OCI-LY7 (cell line): Measurements from ENCODE around the gene GNL2. TPM values are rescaled to one million over a fixed set of nuclear protein-coding genes. Genes with fewer than 3 reads are reported as not detected.

ENCODE experiments used
- BruUV-seq: library from RNA; stranded (reverse); fragments of 400-500 nt; replicated peaks from 2 replicates; lab custom pipeline; 2021; lab: Mats Ljungman, UMichigan
- CTCF ChIA-PET: fragments of 300-600 bp; sonication (Branson Sonifier 250); formaldehyde crosslinking; loops from one replicate; lab custom pipeline; 2022; ENCODE audit warnings: antibody characterized with exemption; ENCODE audit not compliant: unreplicated experiment; lab: Charles Lee
- POLR2A ChIA-PET: fragments of 300-600 bp; sonication (Branson Sonifier 250); formaldehyde crosslinking; loops from one replicate; lab custom pipeline; 2022; ENCODE audit warnings: antibody characterized with exemption; lab: Charles Lee
- DNase-seq: peaks from one replicate; pipeline ENCODE4 v3.0.0-alpha.2; 2015; ENCODE audit warnings: low spot score
- H2AFZ ChIP-seq: fragments of 200-600 bp; sonication (generic), shearing (Covaris generic); 2 replicates; pipeline ENCODE4 v1.6.1; 2014; ENCODE audit warnings: mild to moderate bottlenecking, antibody characterized with exemption, low read length, moderate library complexity
- H3K27ac ChIP-seq: fragments of 200-600 bp; sonication (generic); 2 replicates; pipeline ENCODE4 v1.5.1; 2014; ENCODE audit warnings: mixed run types, low read depth, mild to moderate bottlenecking, moderate library complexity, low read length, inconsistent platforms; ENCODE audit not compliant: poor library complexity, severe bottlenecking
- H3K36me3 ChIP-seq: fragments of 200-600 bp; sonication (generic); 2 replicates; pipeline ENCODE4 v1.6.1; 2014; ENCODE audit warnings: mild to moderate bottlenecking, antibody characterized with exemption, low read length, moderate library complexity, mixed read lengths; ENCODE audit not compliant: insufficient read depth
- H3K4me1 ChIP-seq: fragments of 200-600 bp; sonication (generic); 2 replicates; pipeline ENCODE4 v1.5.1; 2014; ENCODE audit warnings: mild to moderate bottlenecking, low read length; ENCODE audit not compliant: insufficient read depth, poor library complexity, severe bottlenecking
- H3K4me2 ChIP-seq: fragments of 200-600 bp; sonication (generic); 2 replicates; pipeline ENCODE4 v1.6.1; 2014; ENCODE audit warnings: mild to moderate bottlenecking, low read length
- H3K4me3 ChIP-seq: fragments of 200-600 bp; sonication (generic); 2 replicates; pipeline ENCODE4 v1.5.1; 2014; ENCODE audit warnings: mild to moderate bottlenecking, low read depth, low read length; ENCODE audit not compliant: poor library complexity, severe bottlenecking
- H3K79me2 ChIP-seq: fragments of 200-600 bp; sonication (generic); 2 replicates; pipeline ENCODE4 v1.6.1; 2016; ENCODE audit warnings: low read depth, mild to moderate bottlenecking, low read length, moderate library complexity, mixed read lengths; ENCODE audit not compliant: insufficient read depth
- H3K9me2 ChIP-seq: fragments of 200-600 bp; sonication (generic); 2 replicates; pipeline ENCODE4 v1.6.1; 2016; ENCODE audit warnings: mild to moderate bottlenecking, low read length, mixed read lengths; ENCODE audit not compliant: insufficient read depth
- H3K9me3 ChIP-seq: fragments of 200-600 bp; sonication (generic); 2 replicates; pipeline ENCODE4 v1.6.1; 2014; ENCODE audit warnings: mild to moderate bottlenecking, mixed run types, low read length, mixed read lengths
- H4K20me1 ChIP-seq: fragments of 200-600 bp; sonication (generic); 2 replicates; pipeline ENCODE4 v1.6.1; 2014; ENCODE audit warnings: mild to moderate bottlenecking, antibody characterized with exemption, low read length, moderate library complexity, mixed read lengths; ENCODE audit not compliant: insufficient read depth
- EZH2phosphoT487 ChIP-seq: fragments of 200-600 bp; sonication (generic); IDR thresholded peaks from 2 replicates; pipeline ENCODE4 v1.6.1; 2018; ENCODE audit warnings: low read depth, borderline replicate concordance, mild to moderate bottlenecking, mixed run types, antibody characterized with exemption, low read length, moderate library complexity, mixed read lengths
- intact Hi-C: fragments of 100-400 bp; cut with micrococcal nuclease; formaldehyde crosslinking; loops from one replicate; pipeline ENCODE4 v1.10.0; 2022; ENCODE audit not compliant: unreplicated experiment
- total RNA-seq, 2 experiments: library from RNA; depleted of rRNA in 1 of 2; stranded (reverse); fragments of >200 nt in 1 of 2; shearing (Covaris generic) in 1 of 2; gene quantifications; 2 replicates each; pipeline ENCODE4 v1.2.3, GENCODE V29; 2014 to 2022
- TF ChIP-seq, protein P1 (sequence below): fragments of 200-600 bp; sonication (generic); conservative IDR thresholded peaks from 2 replicates; pipeline ENCODE4 v1.5.1; 2014; ENCODE audit warnings: mild to moderate bottlenecking, antibody characterized with exemption, low read length, moderate library complexity, mixed read lengths

The GNL2 gene
- total RNA-seq, 2 experiments from 2014 or later: 66.8 to 107 TPM

- POLR2A ChIA-PET: no interaction called here
- intact Hi-C loops: no loop called here
- CTCF ChIA-PET: no interaction called here
Measured at GRCh38 chr1:37636435-37636834, 40.7 kb upstream of the GNL2 start.

GRCh38 chr1:37634992-37635902 lies 39.5 kb upstream of the GNL2 start:
- Histone ChIP-seq H3K79me2 (no peaks in the 10 kb centered on the region), H3K9me3 (no peaks in the 10 kb centered on the region), H3K27ac (no peak overlapping the region), H3K9me2 (no peaks in the 10 kb centered on the region), H3K4me1 (no peaks in the 10 kb centered on the region), H3K36me3 (no peaks in the 10 kb centered on the region), H3K4me3 (no peak overlapping the region), H3K4me2 (no peak overlapping the region), H4K20me1 (no peaks in the 10 kb centered on the region), H2AFZ (no peak overlapping the region)
- ChIA-PET CTCF (no interaction called here), POLR2A (no interaction called here)
- TF ChIP-seq, protein P1, sequence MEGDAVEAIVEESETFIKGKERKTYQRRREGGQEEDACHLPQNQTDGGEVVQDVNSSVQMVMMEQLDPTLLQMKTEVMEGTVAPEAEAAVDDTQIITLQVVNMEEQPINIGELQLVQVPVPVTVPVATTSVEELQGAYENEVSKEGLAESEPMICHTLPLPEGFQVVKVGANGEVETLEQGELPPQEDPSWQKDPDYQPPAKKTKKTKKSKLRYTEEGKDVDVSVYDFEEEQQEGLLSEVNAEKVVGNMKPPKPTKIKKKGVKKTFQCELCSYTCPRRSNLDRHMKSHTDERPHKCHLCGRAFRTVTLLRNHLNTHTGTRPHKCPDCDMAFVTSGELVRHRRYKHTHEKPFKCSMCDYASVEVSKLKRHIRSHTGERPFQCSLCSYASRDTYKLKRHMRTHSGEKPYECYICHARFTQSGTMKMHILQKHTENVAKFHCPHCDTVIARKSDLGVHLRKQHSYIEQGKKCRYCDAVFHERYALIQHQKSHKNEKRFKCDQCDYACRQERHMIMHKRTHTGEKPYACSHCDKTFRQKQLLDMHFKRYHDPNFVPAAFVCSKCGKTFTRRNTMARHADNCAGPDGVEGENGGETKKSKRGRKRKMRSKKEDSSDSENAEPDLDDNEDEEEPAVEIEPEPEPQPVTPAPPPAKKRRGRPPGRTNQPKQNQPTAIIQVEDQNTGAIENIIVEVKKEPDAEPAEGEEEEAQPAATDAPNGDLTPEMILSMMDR: no peak
- TF ChIP-seq EZH2phosphoT487: no peak
- DNase-seq: no peak
- BruUV-seq: no TSS peak
- intact Hi-C loops: no loop called here

More at GRCh38 chr1:37636435-37636834, 40.7 kb upstream of the GNL2 start:
- Histone ChIP-seq H3K79me2 (no peaks in the 10 kb centered on the region), H3K36me3 (no peaks in the 10 kb centered on the region), H3K9me2 (no peaks in the 10 kb centered on the region), H3K4me2 (no peak overlapping the region), H4K20me1 (no peaks in the 10 kb centered on the region), H3K27ac (no peak overlapping the region), H3K9me3 (no peaks in the 10 kb centered on the region), H2AFZ (no peak overlapping the region), H3K4me1 (no peaks in the 10 kb centered on the region), H3K4me3 (no peak overlapping the region)
- no peak for DNase-seq
- TF ChIP-seq EZH2phosphoT487: no peak
- TF ChIP-seq, protein P1: no peak
- BruUV-seq: no TSS peak

- no peak within 1 kb of the TSS for H3K4me2 ChIP-seq
- no peaks in the 10 kb centered on the region for H3K36me3 ChIP-seq
- no peaks in the 10 kb centered on the region for H3K4me1 ChIP-seq
- intact Hi-C loops: no loop called here
- ChIA-PET POLR2A (no interaction called here), CTCF (no interaction called here)
- no TSS peak for BruUV-seq
- no peak within 1 kb of the TSS for H3K27ac ChIP-seq
- no peaks in the 10 kb centered on the region for H3K9me2 ChIP-seq
- no peak for DNase-seq
- no peak within 1 kb of the TSS for H3K4me3 ChIP-seq
- TF ChIP-seq EZH2phosphoT487: no peak
- TF ChIP-seq, protein P1: no peak
- no peaks in the 10 kb centered on the region for H4K20me1 ChIP-seq
- no peaks in the 10 kb centered on the region for H3K9me3 ChIP-seq
- H3K79me2 ChIP-seq: no peaks in the 10 kb centered on the region
- H2AFZ ChIP-seq: no peak within 1 kb of the TSS
Measured at GRCh38 chr1:37634244-37634991, 38.7 kb upstream of the GNL2 start, which contains the start of gene RSPO1. TSS of gene RSPO1 (minus strand) at chr1:37634892. CDS start at chr1:37629661, 5,231 bp downstream.
